ENCODE measurements around the gene POLR1B. TPM values are rescaled to one million over a fixed set of nuclear protein-coding genes. Genes with fewer than 3 reads are reported as not detected.

Gene POLR1B
- total RNA-seq, 3 donors from 2014 or later: 10.1 to 18.3 (median 18.1) TPM

DNA sequence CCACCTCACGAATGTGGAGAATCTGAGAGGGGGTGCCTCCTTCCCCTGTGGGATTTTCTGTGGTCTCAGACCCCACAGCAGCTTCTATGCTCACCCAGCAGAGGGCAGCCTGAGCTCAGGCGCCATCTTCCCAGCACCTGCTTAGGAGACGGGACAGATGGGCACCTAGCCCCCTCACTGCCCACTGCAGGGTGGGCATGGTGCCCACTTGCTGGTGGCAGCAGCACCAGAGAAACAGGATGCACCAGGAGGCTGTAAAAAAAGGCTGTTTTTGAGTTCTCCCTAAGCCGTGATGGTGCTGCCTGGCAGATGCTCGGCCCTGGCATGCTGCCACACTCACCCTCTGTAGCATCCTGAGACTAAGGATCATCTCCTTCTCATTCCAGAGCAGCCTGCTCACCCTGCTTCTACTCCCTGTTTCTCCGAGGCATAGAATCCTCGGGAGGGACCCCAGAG, 84.4 kb downstream of the POLR1B start:
- no peak overlapping the region for H3K4me3 ChIP-seq
- peak; percentile 71 for ATAC-seq
- intact Hi-C loops (cut with DNase I, micrococcal nuclease): loop anchor here (10.0 kb wide), 2 partner anchors 68 to 98 kb away; partner anchors contain the start of gene NT5DC4 (in 2 of the 2)
- no peaks in the 10 kb centered on the region for H3K36me3 ChIP-seq (ENCODE audit: low read depth)
- peak; percentile 62 to 75 (median 67) for DNase-seq
- no peaks in the 10 kb centered on the region for H3K9me3 ChIP-seq
- TF ChIP-seq, protein P1, sequence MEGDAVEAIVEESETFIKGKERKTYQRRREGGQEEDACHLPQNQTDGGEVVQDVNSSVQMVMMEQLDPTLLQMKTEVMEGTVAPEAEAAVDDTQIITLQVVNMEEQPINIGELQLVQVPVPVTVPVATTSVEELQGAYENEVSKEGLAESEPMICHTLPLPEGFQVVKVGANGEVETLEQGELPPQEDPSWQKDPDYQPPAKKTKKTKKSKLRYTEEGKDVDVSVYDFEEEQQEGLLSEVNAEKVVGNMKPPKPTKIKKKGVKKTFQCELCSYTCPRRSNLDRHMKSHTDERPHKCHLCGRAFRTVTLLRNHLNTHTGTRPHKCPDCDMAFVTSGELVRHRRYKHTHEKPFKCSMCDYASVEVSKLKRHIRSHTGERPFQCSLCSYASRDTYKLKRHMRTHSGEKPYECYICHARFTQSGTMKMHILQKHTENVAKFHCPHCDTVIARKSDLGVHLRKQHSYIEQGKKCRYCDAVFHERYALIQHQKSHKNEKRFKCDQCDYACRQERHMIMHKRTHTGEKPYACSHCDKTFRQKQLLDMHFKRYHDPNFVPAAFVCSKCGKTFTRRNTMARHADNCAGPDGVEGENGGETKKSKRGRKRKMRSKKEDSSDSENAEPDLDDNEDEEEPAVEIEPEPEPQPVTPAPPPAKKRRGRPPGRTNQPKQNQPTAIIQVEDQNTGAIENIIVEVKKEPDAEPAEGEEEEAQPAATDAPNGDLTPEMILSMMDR (IDR thresholded peaks at IDR 0.05): peak; percentile 76
- peaks cover 13% of the 10 kb centered on the region for H3K4me1 ChIP-seq (ENCODE audit: low read depth)

Other genes with a start within 250 kb of the POLR1B start
- 10 to 100 TPM in 2 of 3 donors, 1 to 10 TPM in 1; 7.5 to 18.8 (median 13.9) TPM for gene RGPD8, start 108.8 kb upstream of the POLR1B start, total RNA-seq
- gene TTL, start 60.3 kb upstream of the POLR1B start, total RNA-seq: 10 to 100 TPM; 13.4 to 32.2 (median 20.3) TPM
- 10 to 100 TPM; 20.9 to 28.8 (median 26.1) TPM for gene CHCHD5, start 42.1 kb downstream of the POLR1B start, total RNA-seq
- 100 to 1,000 TPM in 1 of 3 donors, 10 to 100 TPM in 2; 64.3 to 128 (median 80.6) TPM for gene SLC20A1, start 103.5 kb downstream of the POLR1B start, total RNA-seq
- not detected for gene NT5DC4, start 178.6 kb downstream of the POLR1B start, total RNA-seq
- gene CKAP2L, start 222.1 kb downstream of the POLR1B start, total RNA-seq: 1 to 10 TPM; 1.2 to 9.5 (median 2.8) TPM
- not detected for gene IL1A, start 242.0 kb downstream of the POLR1B start, total RNA-seq

Data from mucosa of descending colon (tissue), 3 donors.